ENCODE measurements around the gene DGLUCY. TPM values are rescaled to one million over a fixed set of nuclear protein-coding genes. Genes with fewer than 3 reads are reported as not detected.

Gene DGLUCY
- total and polyA plus RNA-seq, 4 donors, result 17.9 to 58.1 (median 24.9) TPM

- no peak overlapping the region for H3K9ac ChIP-seq (ENCODE audit: low read depth in 1 of 2, low read length in 2 of 2)
- whole genome bisulfite sequencing, result 56% methylated on average over 9 of the region's 9 CpGs
- no peak for DNase-seq (ENCODE audit: low spot score)
These were observed 56.7 kb downstream of the DGLUCY start for GRCh38 chr14:91170504-91171121.

GRCh38 chr14:91171291-91171690 is 57.4 kb downstream of the DGLUCY start:
- DNase-seq (ENCODE audit: low spot score), result no peak
- Histone ChIP-seq H3K4me3 (ENCODE audit: low read depth in 1 of 3, low read length in 3 of 3) (no peak overlapping the region), H3K36me3 (ENCODE audit: control insufficient read depth in 4 of 4, insufficient read depth in 3 of 4, low read depth in 1 of 4, low read length in 3 of 4) (peaks cover 2 to 28% (median 20%) of the 10 kb centered on the region in 4 donors), H3K27me3 (ENCODE audit: control insufficient read depth in 4 of 4, insufficient read depth in 4 of 4, low read length in 3 of 4) (no peaks in the 10 kb centered on the region), H3K4me1 (ENCODE audit: control insufficient read depth in 4 of 4, insufficient read depth in 4 of 4, low read length in 3 of 4) (peaks cover 0 to 19% (median 13%) of the 10 kb centered on the region in 4 donors), H3K27ac (ENCODE audit: low read depth in 1 of 2, low read length in 2 of 2) (no peak overlapping the region), H3K9ac (ENCODE audit: low read depth in 1 of 2, low read length in 2 of 2) (no peak overlapping the region), H3K9me3 (ENCODE audit: control insufficient read depth in 4 of 4, low read length in 3 of 4) (no peaks in the 10 kb centered on the region)
- TF ChIP-seq CTCF (IDR thresholded peaks at IDR 0.05; ENCODE audit: low read depth, low read length, missing input control) (no peak), FOXA1 (IDR thresholded peaks at IDR 0.05) (no peak), ATF3 (IDR thresholded peaks at IDR 0.05) (no peak), RXRA (IDR thresholded peaks at IDR 0.05) (no peak), JUND (IDR thresholded peaks at IDR 0.05) (no peak), FOXA2 (IDR thresholded peaks at IDR 0.05) (no peak), EGR1 (IDR thresholded peaks at IDR 0.05; ENCODE audit: low read depth in 2 of 2) (no peak), ZBTB33 (IDR thresholded peaks at IDR 0.05) (no peak), TAF1 (conservative IDR thresholded peaks at IDR 0.05) (no peak)
- 90% methylated on average over 5 of the region's 5 CpGs for WGBS

More at GRCh38 chr14:91170504-91171121, 56.7 kb downstream of the DGLUCY start:
- H3K4me3 ChIP-seq (ENCODE audit: low read depth in 1 of 3, low read length in 3 of 3), result no peak overlapping the region
- H3K36me3 ChIP-seq (ENCODE audit: control insufficient read depth in 4 of 4, insufficient read depth in 3 of 4, low read depth in 1 of 4, low read length in 3 of 4), result peaks cover 2 to 28% (median 20%) of the 10 kb centered on the region in 4 donors
- no peaks in the 10 kb centered on the region for H3K9me3 ChIP-seq (ENCODE audit: control insufficient read depth in 4 of 4, low read length in 3 of 4)
- H3K27ac ChIP-seq (ENCODE audit: low read depth in 1 of 2, low read length in 2 of 2), result peak overlapping the region in 1 of 2 donors; percentile 2
- TF ChIP-seq FOXA2 (IDR thresholded peaks at IDR 0.05) (no peak), RXRA (IDR thresholded peaks at IDR 0.05) (no peak), CTCF (IDR thresholded peaks at IDR 0.05; ENCODE audit: low read depth, low read length, missing input control) (no peak), MAX (IDR thresholded peaks at IDR 0.05) (no peak)
- peaks cover 0 to 23% (median 16%) of the 10 kb centered on the region in 4 donors for H3K4me1 ChIP-seq (ENCODE audit: control insufficient read depth in 4 of 4, insufficient read depth in 4 of 4, low read length in 3 of 4)
- no peaks in the 10 kb centered on the region for H3K27me3 ChIP-seq (ENCODE audit: control insufficient read depth in 4 of 4, insufficient read depth in 4 of 4, low read length in 3 of 4)

Data from liver (tissue), 9 donors.